C4-2B (cell line): ENCODE results near the gene FGF11.

ENCODE experiments used
- CTCF ChIP-seq: fragments of 450-650 bp; conservative IDR thresholded peaks from 2 replicates; pipeline ENCODE4 v1.5.1; 2017; ENCODE audit warnings: mild to moderate bottlenecking
- ZFX ChIP-seq: fragments of 450-650 bp; IDR thresholded peaks from 2 replicates; pipeline ENCODE4 v1.6.1; 2017

- TF ChIP-seq CTCF (no peak), ZFX (no peak)
Measured at GRCh38 chr17:7403043-7403726, 36.1 kb upstream of the FGF11 start.
